Smooth muscle cell (in vitro differentiated cells): Measurements from ENCODE around the gene SLC25A5. TPM values are rescaled to one million over a fixed set of nuclear protein-coding genes. Genes with fewer than 3 reads are reported as not detected.

Source experiments
- DNase-seq: peaks from one replicate; lab custom pipeline; 2025; ENCODE audit not compliant: unreplicated experiment; lab: John Stamatoyannopoulos, UW
- H2AFZ ChIP-seq: fragments of 200-600 bp; sonication (generic); 2 replicates; pipeline ENCODE4 v1.6.0; 2016; ENCODE audit warnings: antibody characterized with exemption, low read depth, mild to moderate bottlenecking
- H3F3A ChIP-seq: fragments of 200-600 bp; sonication (generic); 2 replicates; pipeline ENCODE4 v1.6.0; 2017; ENCODE audit warnings: antibody characterized with exemption, low read depth
- H3K27ac ChIP-seq: fragments of 200-600 bp; sonication (generic); 2 replicates; pipeline ENCODE4 v1.5.1; 2016; ENCODE audit warnings: low read depth, mild to moderate bottlenecking
- H3K27me3 ChIP-seq: fragments of 200-600 bp; sonication (generic); 2 replicates; pipeline ENCODE4 v1.6.1; 2016; ENCODE audit warnings: low read depth, mild to moderate bottlenecking
- H3K36me3 ChIP-seq: fragments of 200-600 bp; sonication (generic); 2 replicates; pipeline ENCODE4 v1.5.1; 2016; ENCODE audit warnings: low read depth
- H3K4me1 ChIP-seq: fragments of 200-600 bp; sonication (generic); 2 replicates; pipeline ENCODE4 v1.5.1; 2016; ENCODE audit warnings: low read depth
- H3K4me2 ChIP-seq: fragments of 200-600 bp; sonication (generic); 2 replicates; pipeline ENCODE4 v1.6.0; 2016; ENCODE audit warnings: mild to moderate bottlenecking
- H3K4me3 ChIP-seq: fragments of 200-600 bp; sonication (generic); 2 replicates; pipeline ENCODE4 v1.5.1; 2016; ENCODE audit warnings: mild to moderate bottlenecking
- H3K79me2 ChIP-seq: fragments of 200-600 bp; sonication (generic); 2 replicates; pipeline ENCODE4 v1.6.0; 2016; ENCODE audit warnings: low read depth, mild to moderate bottlenecking
- H3K9ac ChIP-seq: fragments of 200-600 bp; sonication (generic); 2 replicates; pipeline ENCODE4 v1.6.0; 2016; ENCODE audit warnings: low read depth
- H3K9me3 ChIP-seq: fragments of 200-600 bp; sonication (generic); replicated peaks from 2 replicates; pipeline ENCODE4 v1.5.1; 2016; ENCODE audit warnings: low read depth
- H4K20me1 ChIP-seq: fragments of 200-600 bp; sonication (generic); 2 replicates; pipeline ENCODE4 v1.6.0; 2016; ENCODE audit warnings: low read depth
- CTCF ChIP-seq: fragments of 200-600 bp; sonication (generic); IDR thresholded peaks from 2 replicates; pipeline ENCODE4 v1.5.1; 2017; ENCODE audit warnings: borderline replicate concordance, mild to moderate bottlenecking, antibody characterized with exemption; ENCODE audit not compliant: insufficient read depth, poor library complexity, severe bottlenecking
- WGBS: methylation state at CpG from one replicate; pipeline ENCODE4 v1.1.7; 2016; ENCODE audit warnings: low lambda C conversion rate; 5-methylcytosine and 5-hydroxymethylcytosine counted together
- polyA plus RNA-seq: library from polyadenylated mRNA; unstranded; fragments of >200 nt; fragmentation: Nextera tagmentation; extraction: Ambion mirVana; gene quantifications from 2 replicates; pipeline ENCODE4 v1.2.1, GENCODE V29; 2016
- total RNA-seq: library from RNA; depleted of rRNA; stranded (reverse); fragments of >200 nt; gene quantifications from 2 replicates; pipeline ENCODE4 v1.2.3, GENCODE V29; 2014

Gene SLC25A5
- total and polyA plus RNA-seq, 2 experiments from 2014 or later: 112 to 155 TPM

- no peak overlapping the region for H3K9ac ChIP-seq
- no peaks in the 10 kb centered on the region for H3K36me3 ChIP-seq
- H3K9me3 ChIP-seq: no peaks in the 10 kb centered on the region
- no peaks in the 10 kb centered on the region for H3K79me2 ChIP-seq
- H3K4me3 ChIP-seq: no peak overlapping the region
- H4K20me1 ChIP-seq: no peaks in the 10 kb centered on the region
- H2AFZ ChIP-seq: no peak overlapping the region
- no peaks in the 10 kb centered on the region for H3F3A ChIP-seq
- H3K4me2 ChIP-seq: no peak overlapping the region
- no peak for DNase-seq
- H3K27me3 ChIP-seq: no peaks in the 10 kb centered on the region
- H3K27ac ChIP-seq: no peak overlapping the region
- no peak for TF ChIP-seq CTCF
- 95% methylated on average over 14 of the region's 14 CpGs for WGBS
- H3K4me1 ChIP-seq: peaks cover 2% of the 10 kb centered on the region
Observed at GRCh38 chrX:119423631-119424030, 44.6 kb upstream of the SLC25A5 start.

DNA sequence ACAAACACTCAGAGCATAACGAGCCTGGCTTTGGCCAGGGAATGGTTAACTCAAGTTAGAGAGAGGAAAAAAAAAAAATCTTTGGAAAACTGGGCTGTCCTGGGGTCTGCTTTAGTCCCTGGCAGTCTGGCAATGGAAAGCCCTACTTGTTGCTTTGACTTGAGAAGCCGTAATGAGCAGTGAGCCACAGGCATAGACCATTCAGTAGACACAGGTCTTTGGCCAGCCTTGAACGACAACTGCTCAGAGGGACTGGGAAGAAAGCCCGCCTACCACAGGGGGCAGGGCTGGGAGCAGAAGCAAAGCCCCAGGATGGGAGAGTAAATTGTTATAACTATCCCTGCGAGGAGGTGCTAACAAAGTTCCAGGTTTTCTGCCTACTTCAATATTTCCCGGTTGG, 43.2 kb upstream of the SLC25A5 start:
- WGBS: 63% methylated on average over 6 of the region's 6 CpGs
- no peak for DNase-seq
- no peak for TF ChIP-seq CTCF

DNA sequence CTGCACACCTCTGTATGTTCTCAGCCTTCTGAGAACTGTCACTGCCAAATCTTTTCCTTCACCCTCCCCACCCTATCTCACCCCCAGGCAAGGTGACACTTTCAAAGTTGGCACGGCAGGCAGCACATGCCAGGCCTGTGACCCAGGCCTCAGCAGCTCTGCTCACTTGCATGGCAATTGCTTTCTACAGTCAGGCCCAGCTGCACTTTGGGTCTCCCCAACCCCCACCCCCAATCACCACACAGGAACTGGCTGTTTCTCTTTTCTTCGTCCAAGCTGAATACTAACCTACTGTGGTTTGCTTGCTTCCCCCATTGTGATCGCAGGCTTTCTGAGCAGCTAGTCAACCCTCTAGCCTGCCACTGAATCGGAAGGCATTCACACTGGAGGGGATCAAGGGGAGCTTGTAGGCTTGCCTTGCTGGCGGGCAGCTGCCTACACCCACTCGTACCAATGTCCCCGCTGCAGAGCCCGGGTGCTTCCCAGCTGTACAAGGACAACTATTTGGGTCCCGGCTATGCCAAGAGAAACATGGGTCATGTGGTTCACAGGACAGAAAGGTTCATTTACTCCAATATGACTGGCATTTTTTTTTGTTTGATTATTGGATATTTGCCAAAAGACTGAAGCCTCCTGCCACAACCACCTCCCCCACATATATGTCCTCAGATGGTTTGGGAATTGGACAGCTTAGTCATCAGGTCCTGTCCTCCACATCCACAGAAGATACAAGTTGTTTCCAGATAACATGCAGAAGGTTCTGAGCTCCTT, 41.0 kb upstream of the SLC25A5 start:
- no peaks in the 10 kb centered on the region for H3K79me2 ChIP-seq
- H3K9ac ChIP-seq: no peak overlapping the region
- no peak overlapping the region for H3K4me3 ChIP-seq
- WGBS: 77% methylated on average over 9 of the region's 9 CpGs
- no peak overlapping the region for H3K4me2 ChIP-seq
- no peak for DNase-seq
- no peaks in the 10 kb centered on the region for H4K20me1 ChIP-seq
- no peaks in the 10 kb centered on the region for H3F3A ChIP-seq
- peaks cover 2% of the 10 kb centered on the region for H3K4me1 ChIP-seq
- H3K36me3 ChIP-seq: no peaks in the 10 kb centered on the region
- H2AFZ ChIP-seq: no peak overlapping the region
- H3K9me3 ChIP-seq: no peaks in the 10 kb centered on the region
- no peak for TF ChIP-seq CTCF
- H3K27ac ChIP-seq: no peak overlapping the region
- H3K27me3 ChIP-seq: no peaks in the 10 kb centered on the region

More for the DNA sequence above, 43.2 kb upstream of the SLC25A5 start:
- no peak overlapping the region for H2AFZ ChIP-seq
- no peaks in the 10 kb centered on the region for H3F3A ChIP-seq
- no peaks in the 10 kb centered on the region for H3K9me3 ChIP-seq
- no peaks in the 10 kb centered on the region for H3K79me2 ChIP-seq
- no peak overlapping the region for H3K4me2 ChIP-seq
- no peak overlapping the region for H3K9ac ChIP-seq
- no peak overlapping the region for H3K27ac ChIP-seq
- H3K4me3 ChIP-seq: no peak overlapping the region
- peaks cover 2% of the 10 kb centered on the region for H3K4me1 ChIP-seq
- no peaks in the 10 kb centered on the region for H4K20me1 ChIP-seq
- H3K27me3 ChIP-seq: no peaks in the 10 kb centered on the region
- no peaks in the 10 kb centered on the region for H3K36me3 ChIP-seq

- Histone ChIP-seq H3K9ac (no peak overlapping the region), H3K79me2 (no peaks in the 10 kb centered on the region), H3K4me2 (no peak overlapping the region), H4K20me1 (no peaks in the 10 kb centered on the region), H3K9me3 (no peaks in the 10 kb centered on the region), H3K4me1 (peaks cover 2% of the 10 kb centered on the region), H3K4me3 (no peak overlapping the region), H3K27me3 (no peaks in the 10 kb centered on the region), H3K27ac (no peak overlapping the region), H2AFZ (no peak overlapping the region), H3K36me3 (no peaks in the 10 kb centered on the region), H3F3A (no peaks in the 10 kb centered on the region)
- DNase-seq: no peak
- TF ChIP-seq CTCF: no peak
- WGBS: 74% methylated on average over 4 of the region's 4 CpGs
Observed at GRCh38 chrX:119427795-119428185, 40.5 kb upstream of the SLC25A5 start.
